Right lobe of liver (tissue), 4 donors: ENCODE measurements around the gene ACTA1.

Experiments used
- POLR2A ChIP-seq: fragments of 450-650 bp; IDR thresholded peaks from one replicate; pipeline ENCODE4 v1.6.1; 2017; ENCODE audit warnings: antibody characterized with exemption, mild to moderate bottlenecking
- TF ChIP-seq, protein P1 (sequence below), 4 donors: fragments of 200-600 bp in 3 of 4; fragments of 450-650 bp in 1 of 4; IDR thresholded peaks; one replicate each; pipeline versions ENCODE4 v1.5.1 to v1.8.0; 2016 to 2022; ENCODE audit warnings: antibody characterized with exemption in 4 of 4, mild to moderate bottlenecking in 2 of 4
- donor health status: DM: no; HTN: no; CAD: no.
- donor health status: DM: no; HTN: no; CAD: no.
- donor health status: DM: no; HTN: yes; CAD: no.

- TF ChIP-seq, protein P1, sequence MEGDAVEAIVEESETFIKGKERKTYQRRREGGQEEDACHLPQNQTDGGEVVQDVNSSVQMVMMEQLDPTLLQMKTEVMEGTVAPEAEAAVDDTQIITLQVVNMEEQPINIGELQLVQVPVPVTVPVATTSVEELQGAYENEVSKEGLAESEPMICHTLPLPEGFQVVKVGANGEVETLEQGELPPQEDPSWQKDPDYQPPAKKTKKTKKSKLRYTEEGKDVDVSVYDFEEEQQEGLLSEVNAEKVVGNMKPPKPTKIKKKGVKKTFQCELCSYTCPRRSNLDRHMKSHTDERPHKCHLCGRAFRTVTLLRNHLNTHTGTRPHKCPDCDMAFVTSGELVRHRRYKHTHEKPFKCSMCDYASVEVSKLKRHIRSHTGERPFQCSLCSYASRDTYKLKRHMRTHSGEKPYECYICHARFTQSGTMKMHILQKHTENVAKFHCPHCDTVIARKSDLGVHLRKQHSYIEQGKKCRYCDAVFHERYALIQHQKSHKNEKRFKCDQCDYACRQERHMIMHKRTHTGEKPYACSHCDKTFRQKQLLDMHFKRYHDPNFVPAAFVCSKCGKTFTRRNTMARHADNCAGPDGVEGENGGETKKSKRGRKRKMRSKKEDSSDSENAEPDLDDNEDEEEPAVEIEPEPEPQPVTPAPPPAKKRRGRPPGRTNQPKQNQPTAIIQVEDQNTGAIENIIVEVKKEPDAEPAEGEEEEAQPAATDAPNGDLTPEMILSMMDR (IDR thresholded peaks at IDR 0.05) = no peak
- TF ChIP-seq POLR2A = no peak
Measured at GRCh38 chr1:229471175-229471574, 37.3 kb upstream of the ACTA1 start.
